SW480 (cell line): Measurements from ENCODE around the gene SMAD3.

ENCODE experiments used
- DNase-seq: peaks from one replicate; pipeline ENCODE4 v3.0.0-alpha.2; 2016; ENCODE audit warnings: low spot score

SMAD3 gene

DNA sequence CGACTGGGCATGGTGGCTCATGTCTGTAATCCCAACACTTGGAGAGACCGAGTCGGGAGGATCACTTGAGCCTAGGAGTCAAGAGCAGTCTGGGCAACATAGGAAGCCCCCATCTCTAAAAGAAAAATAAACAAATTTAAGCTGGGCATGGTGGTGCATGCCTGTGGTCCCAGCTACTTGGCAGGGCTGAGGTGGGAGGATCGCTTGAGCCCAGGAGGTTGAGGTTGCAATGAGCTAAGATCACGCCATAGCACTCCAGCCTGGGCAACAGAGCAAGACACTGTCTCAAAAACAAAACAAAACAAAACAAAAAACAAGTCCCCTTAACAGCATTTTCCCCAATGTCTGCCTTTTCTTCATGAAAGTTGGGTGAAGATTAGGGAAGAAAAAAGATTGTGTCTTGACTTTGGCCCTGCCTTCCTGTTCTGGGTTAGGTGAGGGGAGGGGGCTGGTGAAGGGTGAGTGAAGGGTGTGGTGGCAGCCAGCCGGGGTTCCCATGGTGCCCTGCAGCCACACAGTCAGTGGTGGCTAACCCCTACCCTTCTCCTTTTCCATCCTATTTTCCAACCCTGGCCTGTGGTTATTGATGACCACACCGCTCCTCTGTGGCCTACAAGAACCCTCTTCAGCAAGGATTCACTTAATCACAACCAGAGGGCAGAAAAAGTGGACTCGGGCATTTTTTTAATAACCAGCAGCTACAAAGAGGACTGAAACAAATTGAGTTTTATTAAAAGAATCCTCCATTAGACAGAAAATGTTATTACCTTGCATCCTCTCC lies 28.4 kb upstream of the SMAD3 start:
- no peak for DNase-seq

DNA sequence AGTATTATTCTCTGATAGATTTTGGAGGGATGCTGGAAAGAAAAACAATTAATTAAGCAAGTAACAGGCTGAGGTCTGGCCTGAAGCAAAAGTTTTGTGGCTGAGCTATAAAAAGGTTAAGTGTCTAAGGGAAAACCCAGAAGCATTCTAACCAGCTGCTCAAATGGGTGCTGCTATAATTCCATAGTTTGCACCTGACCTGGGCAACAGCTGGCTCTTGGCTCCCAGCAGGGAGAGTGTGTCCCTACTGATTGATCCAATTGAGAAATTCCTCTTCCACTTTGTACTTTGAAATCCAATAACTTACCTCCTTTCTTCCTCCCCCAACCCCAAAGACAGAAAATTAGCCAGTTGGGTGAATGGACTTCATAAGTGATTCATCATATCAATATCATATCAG lies 27.7 kb upstream of the SMAD3 start:
- no peak for DNase-seq

DNA sequence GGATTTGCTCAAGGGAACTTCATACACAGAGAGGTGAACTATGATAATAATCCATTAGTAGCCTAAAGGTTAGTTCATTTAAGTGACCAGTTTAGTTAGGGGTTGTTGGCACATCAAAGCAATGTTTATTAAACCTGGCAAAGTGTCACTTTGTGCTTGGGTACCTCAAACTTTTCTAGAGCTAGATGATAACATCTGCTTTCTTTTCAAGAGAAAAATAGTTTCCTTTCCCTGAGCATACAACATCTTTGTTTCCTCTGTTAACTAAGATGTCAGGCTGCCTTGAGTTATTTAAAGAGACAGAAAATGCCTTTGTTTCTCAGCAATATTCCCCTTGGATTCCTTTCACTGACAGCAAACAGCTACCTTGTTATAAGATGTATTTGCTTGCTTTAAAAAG lies 26.7 kb upstream of the SMAD3 start:
- DNase-seq: no peak

DNA sequence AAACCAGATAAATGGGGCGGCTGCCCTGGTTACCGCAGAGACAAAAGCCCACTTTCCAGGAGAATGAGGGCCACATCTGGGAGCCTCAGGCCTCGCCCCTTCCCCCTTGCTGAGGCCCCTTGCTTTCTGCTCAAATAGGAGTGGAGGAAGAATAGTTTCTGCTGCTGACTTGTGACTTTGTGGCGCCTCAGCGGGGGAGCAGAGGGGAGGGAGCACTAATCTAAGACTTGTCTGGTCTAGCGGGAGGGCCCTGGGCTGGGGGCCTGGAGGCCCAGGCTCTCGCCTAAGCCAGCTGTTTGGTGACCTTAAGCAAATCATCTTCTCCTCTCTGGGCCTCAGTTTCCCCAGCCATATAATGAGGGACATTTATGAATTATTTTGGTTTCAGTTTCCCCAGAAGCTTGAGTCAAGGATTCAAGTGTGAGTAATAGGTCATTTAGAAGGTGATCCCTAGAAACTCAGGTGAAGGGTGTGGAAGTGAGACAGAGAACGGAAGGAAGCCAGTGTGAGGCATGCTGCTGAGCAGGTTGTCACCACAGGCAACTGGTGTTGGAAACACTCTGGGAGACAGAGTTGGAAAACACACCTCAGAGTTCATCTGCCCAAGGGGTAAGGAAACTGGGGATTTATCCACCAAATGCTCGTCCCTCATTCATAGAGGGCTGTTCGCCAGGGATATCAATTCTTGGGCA lies 25.9 kb upstream of the SMAD3 start:
- DNase-seq: no peak

DNA sequence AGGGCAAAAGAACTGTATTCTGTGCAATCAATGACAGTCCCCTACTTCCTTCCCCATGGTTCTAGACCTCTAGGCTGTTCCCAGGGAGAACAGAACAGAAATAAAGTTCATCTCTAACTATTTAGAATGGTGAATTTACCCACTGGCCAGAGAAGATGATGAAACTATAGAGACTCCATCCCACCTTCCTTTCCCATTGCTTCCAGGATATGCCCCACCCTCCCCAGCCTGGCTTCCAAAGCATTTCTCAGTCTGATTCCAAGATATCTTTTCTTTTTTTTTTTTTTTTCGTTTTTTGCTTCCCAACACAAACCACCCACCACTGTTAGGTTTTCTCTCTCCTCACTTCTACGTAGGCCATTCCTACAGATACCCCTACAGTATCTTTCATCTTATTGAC lies 25.1 kb upstream of the SMAD3 start:
- DNase-seq: no peak

DNA sequence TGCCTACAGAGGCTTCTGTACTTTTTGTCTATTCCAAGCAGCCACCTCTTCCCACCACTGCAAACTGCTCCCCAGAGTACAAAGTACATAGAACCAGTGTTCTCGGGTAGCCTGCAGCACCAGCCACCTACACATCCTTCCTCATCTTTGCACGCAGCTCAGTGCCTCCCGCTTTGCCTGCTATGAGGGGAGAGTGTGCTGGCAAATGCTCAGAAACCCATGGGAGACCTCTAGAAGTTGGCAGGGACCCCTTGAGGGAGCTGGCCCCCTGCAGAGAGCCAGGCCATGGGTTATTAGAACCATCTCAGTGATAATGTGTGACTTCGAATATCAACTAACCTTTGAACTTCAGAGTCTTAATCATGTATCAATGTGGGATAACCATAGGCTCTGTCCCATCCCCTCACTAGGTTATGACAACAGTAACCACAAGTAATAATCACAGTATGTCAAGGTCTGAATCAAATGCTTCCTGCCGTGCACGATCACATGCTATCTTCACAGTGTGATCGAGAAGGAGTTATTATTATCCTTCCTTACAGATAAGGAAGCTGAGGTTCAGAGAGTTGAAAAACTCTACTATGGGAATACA lies 22.8 kb upstream of the SMAD3 start:
- DNase-seq: no peak

DNA sequence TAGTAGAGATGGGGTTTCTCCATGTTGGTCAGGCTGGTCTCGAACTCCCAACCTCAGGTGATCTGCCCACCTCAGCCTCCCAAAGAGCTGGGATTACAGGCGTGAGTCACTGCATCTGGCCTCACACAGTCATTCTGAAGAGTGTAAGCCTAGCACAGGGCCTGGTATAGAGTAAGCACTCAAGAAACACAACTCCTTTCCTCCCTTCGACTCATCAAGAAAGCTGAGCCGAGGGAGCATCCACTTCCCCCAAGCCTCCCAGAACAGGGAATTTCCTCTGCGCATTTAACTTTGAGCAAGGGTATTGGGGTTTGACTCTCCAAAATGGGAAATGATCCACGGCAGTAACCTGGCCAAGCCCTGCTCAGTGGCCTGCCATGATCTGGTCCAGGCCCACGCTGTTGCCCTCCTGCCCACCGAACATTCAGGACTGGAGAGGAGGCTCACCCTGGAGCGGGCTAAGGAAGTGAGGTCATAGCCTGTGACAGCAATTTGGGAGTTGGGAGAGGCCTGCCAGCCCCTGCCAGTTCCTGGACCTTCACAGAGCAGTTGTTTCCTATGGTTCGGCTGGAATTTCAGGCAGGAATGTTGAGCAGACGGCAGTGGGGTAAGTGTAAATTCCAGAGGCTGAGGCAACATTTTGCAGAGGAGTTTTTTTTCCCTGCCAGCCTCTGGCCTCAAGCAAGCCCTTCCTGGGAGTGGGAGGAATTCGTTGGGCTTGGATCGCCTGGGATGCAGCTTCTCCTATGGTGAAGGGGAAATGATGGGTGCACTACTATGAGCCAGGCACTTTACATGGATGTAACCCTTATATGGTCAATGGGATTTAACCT lies 21.2 kb upstream of the SMAD3 start:
- DNase-seq: peak; percentile 76

DNA sequence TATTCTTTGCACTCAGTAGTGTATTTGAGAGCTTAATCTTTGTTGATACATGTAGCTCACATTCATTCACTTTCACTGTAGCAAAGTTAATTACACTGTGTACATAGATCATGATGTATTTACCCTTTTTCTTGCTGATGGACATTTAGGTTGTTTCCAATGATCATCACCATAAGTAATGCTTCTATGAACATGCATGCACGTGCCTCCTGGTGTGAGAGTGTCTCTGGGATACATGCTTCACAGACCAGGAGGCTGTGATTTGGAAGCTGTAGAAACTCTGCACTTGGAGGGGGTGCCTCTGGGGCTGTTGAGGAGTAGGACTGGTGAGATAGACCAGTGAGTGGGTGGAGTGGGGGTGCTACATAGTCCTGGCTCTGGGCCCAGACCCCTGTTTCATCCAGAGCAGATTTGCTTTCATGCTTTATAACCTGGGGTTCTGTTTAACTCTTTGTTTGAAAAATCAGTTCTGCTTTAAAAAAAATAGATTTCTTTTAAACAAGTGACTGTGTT lies 18.2 kb upstream of the SMAD3 start:
- no peak for DNase-seq

DNA sequence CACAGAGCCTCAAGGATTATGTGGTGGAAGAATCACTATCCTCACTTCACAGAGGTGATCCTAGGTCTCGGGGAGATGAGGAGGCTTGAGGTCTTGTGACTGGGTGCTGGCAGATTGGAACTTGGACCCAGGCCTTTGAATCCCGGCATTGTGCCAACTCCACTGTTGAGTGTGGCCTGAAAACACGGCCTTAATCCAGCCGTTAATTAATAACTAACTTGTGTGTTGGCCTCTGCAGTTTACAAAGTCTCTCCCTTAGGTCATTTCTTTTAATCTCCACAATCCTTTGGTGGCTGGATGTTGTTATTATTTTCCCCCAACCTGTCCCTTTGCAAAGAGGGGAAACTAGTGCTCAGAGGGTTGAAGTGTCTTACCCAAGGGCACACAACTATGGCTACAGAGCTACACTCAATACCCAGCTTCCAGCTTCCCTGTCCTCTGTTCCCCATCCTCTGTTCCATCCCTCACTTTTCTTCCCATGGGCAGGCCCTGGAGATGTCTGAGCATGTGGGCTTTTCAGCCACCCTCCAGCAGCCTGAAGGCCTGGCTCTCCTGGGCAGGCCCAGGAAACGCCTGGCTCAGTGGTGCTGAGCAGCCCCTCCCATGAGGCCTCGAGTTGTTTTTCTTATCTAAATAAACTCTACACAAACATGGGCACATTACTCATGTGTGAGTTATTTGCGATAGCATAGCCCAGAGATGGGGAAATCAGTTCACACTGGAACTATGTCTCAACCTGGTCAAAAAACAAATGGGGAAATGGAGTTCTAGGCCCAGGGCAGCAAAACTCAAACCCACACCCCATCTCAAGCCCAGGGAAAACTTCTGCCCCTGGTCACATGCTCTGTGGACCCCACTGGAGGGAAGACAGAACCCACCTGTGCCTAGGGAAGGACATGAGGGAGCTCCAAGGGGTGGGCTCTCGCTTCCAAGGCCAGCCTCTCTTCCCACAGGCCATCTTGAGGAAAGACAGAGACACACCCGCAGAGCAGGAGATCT lies 16.8 kb upstream of the SMAD3 start:
- peak; percentile 75 for DNase-seq

DNA sequence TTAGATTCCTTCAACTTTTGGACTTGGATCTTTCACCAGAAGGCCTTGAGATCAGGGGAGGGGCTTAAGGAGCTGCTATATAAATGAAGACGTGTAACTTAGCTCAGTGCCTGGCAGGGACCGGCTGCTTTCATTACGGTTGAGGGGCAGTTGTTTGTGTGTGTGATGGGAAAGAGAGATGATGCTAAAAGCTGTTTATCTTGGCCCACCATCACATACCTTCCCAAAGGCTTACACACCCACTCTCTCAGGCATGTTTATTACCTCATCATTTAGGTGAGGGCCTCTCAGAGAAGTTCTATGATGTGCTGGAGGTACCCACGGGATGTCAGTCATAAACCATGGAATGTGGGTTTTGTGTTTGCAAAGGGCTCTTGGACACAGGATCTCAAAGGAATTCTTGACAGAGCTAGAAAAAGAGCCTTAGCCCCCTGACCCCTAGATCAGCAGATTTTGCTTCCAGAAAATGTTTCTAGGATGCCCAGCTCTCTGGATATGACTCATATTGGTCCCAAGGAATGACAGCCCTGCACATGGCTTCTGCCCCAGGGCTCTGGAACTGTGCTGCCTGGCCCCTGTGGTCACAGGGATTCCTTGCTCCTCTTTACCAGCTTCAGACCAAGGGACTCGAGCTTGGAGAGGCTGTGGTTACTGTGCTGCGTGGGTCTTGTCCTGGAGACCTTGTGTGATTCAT lies 15.9 kb upstream of the SMAD3 start:
- DNase-seq: peak; percentile 82

DNA sequence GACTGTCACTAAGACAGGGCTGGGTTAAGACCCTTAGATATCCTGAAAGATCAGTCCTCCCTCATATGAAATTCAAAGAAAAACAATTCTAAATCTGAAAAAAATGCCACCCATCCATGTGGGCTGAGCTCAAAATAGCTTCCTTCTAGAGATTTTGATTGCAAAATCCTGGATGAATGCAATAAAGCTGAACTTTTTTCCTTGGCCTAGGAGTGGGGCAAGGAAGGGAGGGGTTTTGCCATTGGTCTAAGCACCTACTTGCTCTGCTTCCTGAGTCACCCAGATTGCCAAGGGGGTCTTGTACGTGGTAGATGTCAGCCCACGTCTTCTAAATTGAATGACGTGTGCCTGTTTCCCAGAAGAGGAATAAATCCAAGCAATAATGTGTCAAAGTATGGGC lies 15.3 kb upstream of the SMAD3 start:
- DNase-seq: no peak

DNA sequence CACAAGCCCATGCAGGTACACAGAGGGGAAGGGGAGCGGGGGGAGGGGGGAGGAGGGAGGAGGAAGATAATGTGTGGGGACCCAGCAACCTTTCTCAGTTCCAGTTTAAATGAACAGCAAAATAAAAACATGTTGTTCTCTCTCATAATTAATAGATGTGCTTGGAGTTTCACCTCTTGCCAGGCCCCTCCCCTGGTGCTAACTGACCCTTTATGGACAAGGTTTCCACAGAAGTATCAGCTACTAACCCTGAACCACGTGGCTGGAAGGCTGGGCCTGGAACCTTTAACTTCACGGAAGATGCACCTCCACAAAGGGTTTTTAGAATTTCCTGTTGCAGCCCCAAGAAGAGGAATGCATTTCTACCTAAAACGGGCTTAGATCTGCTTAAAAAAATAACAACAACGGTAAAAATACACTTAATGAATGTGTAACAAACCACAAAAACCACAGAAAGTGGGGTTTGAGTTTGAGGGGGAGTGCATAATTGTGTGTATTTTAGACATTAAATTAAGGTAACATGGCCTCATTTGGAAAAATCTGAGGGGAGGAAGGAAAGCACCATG lies 14.8 kb upstream of the SMAD3 start:
- no peak for DNase-seq

DNA sequence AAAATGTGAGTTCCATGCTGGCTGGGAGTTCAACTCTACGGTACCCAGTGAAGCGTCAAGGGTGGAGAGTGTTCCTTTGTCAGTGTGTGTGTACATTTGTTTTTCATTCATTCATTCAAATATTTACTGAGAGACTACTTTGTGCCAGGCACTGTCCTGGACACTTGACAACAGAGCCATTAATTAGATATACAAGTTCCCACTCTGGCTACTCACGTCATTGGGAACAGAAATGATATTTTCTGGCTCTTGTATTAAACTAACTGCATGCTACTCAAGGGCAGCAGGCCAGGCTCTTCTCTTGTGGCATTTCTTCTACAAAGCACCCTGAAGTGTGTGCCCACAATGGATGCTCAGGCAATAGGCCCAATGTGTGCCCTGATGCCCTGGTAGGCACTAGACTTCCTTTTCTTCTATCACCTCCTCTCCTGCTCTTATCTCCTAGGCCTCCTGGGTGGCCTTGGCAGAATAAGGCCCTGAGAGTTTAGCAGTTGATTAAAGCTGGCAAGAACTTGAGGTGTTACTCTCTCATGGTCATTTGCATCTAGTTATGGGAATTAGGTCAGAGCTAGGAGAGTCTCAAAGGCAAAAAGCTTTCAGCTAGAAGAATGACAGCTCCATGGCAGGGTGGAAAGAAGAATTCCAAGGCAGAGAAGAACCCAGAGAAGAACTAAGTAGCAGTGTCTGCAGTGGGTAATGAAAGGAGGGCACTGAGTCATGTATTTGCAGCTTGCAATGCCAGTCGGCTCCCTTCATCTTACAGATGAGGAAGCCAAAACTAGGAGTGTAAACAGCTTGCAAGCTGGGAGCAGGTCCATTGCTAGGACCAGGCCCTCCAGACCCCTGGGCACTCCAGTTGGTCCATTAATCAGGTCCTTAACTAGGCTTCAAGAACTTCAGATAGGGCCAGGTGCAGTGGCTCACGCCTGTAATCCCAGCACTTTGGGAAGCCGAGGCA lies 14.0 kb upstream of the SMAD3 start:
- no peak for DNase-seq

DNA sequence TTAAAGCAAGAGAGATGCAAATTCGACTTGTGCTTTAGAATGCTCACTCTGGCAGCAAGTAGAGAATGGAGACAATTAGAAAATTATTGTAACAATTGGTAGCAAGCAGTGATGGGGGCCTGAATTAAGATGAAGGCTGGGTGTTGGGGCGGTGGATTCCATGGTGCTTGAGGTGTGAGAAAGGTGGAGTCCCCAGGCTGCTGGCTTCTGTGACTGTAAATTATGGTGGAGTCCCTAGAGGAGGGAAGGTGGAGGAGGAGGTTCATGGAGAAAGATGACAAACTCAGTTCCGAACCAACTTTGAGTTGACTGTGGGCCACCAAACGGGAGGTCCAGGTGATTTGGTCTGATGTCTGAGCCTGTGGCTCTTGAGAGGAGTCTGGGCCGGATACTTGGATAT lies 10.7 kb upstream of the SMAD3 start:
- DNase-seq: no peak

DNA sequence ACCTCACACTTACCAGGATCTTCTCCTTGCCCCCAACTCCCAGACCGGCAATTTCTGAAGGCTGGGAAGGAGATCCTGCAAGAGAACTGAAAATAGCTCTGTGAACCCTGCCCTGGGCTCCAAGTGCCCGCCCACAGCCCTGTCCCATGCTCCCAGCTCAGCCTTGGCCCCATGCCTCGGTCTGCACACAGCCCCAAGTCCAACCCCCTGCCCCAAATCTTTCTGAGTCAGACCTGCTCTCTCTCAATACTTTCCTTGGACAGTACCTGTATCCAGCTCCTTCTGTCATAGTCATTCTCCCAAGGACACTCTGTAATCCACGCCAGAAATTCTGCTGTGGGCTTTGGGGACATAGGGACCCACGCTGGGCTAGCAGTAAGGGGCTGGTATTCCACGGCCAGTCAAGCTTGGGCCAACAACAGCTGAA lies 6.3 kb upstream of the SMAD3 start:
- DNase-seq: no peak

DNA sequence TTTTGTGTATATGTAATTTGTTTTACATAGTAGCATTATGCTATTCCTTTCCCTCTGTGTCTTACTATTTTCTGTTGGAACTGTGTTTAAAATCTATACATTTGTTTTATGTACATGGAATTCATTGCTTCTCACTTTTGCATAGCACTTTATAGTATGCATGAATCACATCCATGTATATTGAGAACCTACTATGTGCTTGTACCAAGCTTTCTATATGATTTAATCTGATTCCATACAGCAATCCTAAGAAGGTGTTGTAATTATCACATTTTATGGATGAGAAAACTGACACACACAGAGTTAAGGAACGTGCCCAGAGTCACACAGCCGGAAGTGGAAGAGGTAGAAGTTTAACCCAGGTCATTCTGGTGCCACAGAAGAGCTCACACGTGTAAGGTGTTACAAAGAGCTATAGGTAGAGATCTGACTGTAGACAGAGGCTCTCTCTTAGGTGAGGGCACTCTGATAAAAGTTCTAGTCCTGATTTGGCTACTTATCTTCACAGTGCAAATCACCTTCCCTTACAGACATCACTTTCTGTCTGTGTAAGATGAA lies 3.5 kb upstream of the SMAD3 start:
- no peak for DNase-seq

DNA sequence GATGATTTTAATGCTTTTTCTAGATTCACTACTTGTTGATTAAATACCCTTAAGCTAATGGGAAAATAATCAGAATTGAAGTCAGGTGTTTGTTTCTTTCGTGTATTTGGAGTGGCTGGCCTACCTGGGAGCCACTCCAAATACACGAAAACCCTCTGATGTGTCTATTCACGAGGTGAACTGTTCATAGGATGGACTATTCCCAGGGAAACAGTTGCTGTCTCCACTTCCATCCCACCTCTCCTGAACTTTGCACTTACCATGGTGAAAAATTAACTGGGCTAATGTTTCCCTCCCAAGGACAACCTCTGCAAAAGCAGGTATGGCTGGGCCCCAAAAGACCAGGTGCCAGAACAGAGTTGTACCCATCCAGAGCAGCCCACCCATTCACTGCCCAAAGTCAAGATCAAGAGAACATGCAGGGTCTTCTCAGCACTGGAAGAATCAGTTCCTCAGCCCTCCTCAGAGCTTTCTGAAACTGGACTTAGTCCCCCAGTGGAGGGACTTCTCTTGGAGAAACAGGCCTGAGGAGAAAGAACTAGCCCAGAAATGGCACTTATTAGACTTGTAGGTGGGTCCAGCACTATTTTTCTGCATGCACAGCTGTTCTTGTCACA lies 2.9 kb upstream of the SMAD3 start:
- no peak for DNase-seq
